ENCODE data around the gene PLEKHA6.

The PLEKHA6 gene

GRCh38 chr1:204272505-204272904 lies 87.2 kb downstream of the PLEKHA6 start:
- DNase-seq (ENCODE audit: low spot score) = no peak
- H3K27ac ChIP-seq = no peak overlapping the region
- ChIA-PET CTCF (interaction anchor here (0.6 to 1.5 kb wide), 4 partner anchors 11 to 128 kb away, joined by 3 to 5 read pairs (median 4); no protein-coding TSS in a partner anchor), POLR2A (ENCODE audit: low non-redundant PET) (no interaction called here)
- TF ChIP-seq, protein P1, sequence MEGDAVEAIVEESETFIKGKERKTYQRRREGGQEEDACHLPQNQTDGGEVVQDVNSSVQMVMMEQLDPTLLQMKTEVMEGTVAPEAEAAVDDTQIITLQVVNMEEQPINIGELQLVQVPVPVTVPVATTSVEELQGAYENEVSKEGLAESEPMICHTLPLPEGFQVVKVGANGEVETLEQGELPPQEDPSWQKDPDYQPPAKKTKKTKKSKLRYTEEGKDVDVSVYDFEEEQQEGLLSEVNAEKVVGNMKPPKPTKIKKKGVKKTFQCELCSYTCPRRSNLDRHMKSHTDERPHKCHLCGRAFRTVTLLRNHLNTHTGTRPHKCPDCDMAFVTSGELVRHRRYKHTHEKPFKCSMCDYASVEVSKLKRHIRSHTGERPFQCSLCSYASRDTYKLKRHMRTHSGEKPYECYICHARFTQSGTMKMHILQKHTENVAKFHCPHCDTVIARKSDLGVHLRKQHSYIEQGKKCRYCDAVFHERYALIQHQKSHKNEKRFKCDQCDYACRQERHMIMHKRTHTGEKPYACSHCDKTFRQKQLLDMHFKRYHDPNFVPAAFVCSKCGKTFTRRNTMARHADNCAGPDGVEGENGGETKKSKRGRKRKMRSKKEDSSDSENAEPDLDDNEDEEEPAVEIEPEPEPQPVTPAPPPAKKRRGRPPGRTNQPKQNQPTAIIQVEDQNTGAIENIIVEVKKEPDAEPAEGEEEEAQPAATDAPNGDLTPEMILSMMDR (conservative IDR thresholded peaks at IDR 0.05; ENCODE audit: low read depth) = no peak

DNA sequence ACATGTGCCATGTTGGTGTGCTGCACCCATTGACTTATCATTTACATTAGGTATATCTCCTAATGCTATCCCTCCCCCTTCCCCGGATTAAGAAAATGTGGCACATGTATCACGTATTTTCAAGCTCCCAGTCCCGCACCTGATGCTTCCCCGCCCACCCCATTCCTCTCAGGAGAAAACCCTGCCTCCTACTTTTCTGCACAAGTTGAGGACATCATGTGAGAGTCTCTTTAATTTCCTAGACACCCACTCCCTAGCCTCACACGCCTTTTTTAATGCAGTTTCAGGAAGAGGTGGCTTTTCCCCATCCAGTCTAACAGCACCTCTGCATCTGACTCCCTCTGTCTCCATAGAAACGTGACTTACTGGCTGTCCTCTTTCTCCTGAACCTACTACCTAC lies 87.8 kb downstream of the PLEKHA6 start:
- DNase-seq (ENCODE audit: low spot score) = no peak
- CTCF ChIA-PET = interaction anchor here (0.6 to 1.5 kb wide), 4 partner anchors 12 to 129 kb away, joined by 3 to 5 read pairs (median 4); no protein-coding TSS in a partner anchor
- POLR2A ChIA-PET (ENCODE audit: low non-redundant PET) = no interaction called here
- TF ChIP-seq, protein P1 (conservative IDR thresholded peaks at IDR 0.05; ENCODE audit: low read depth) = no peak
- no peak overlapping the region for H3K27ac ChIP-seq

- H3K27ac ChIP-seq = no peak overlapping the region
- POLR2A ChIA-PET (ENCODE audit: low non-redundant PET) = no interaction called here
- DNase-seq (ENCODE audit: low spot score) = no peak
- CTCF ChIA-PET = interaction anchor here (0.6 to 1.1 kb wide), 3 partner anchors 31 to 198 kb away, joined by 3 read pairs; no protein-coding TSS in a partner anchor
- TF ChIP-seq, protein P1 (conservative IDR thresholded peaks at IDR 0.05; ENCODE audit: low read depth) = no peak
These were observed 91.6 kb downstream of the PLEKHA6 start for GRCh38 chr1:204268101-204268500.

- ChIA-PET POLR2A (ENCODE audit: low non-redundant PET) (no interaction called here), CTCF (interaction anchor here (0.7 to 1.4 kb wide), 4 partner anchors 8 to 197 kb away, joined by 3 to 6 read pairs (median 4); no protein-coding TSS in a partner anchor)
- no peak overlapping the region for H3K27ac ChIP-seq
- DNase-seq (ENCODE audit: low spot score) = no peak
- TF ChIP-seq, protein P1 (conservative IDR thresholded peaks at IDR 0.05; ENCODE audit: low read depth) = no peak
These were observed 92.5 kb downstream of the PLEKHA6 start for GRCh38 chr1:204267191-204267601.

DNA sequence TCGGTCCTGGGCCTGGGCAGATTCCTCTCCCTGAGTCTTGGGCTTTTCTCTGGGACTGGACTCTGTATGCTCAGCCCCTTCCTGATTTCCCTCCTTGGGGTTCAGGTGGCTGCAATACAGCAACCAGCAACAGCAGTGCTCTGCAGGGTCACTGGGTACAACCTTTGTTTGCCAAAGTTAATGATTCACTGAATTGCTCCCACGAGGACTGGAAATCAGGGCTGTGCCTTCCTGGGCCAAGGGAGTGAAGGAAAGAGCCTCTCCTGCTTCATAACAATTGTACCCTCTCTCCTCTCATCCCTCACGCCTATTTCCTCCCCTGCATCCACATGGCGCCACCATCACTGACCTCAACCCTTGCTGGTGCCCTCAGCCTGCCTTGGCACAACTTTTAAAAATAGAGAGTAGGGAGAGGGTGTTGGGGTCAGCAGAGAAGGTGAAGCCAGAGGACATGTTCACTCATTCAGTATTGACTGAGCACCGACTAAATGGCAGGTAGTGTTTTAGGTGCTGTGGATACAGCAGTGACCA lies 93.2 kb downstream of the PLEKHA6 start:
- no peak for DNase-seq (ENCODE audit: low spot score)
- TF ChIP-seq, protein P1 (conservative IDR thresholded peaks at IDR 0.05; ENCODE audit: low read depth) = no peak
- ChIA-PET POLR2A (ENCODE audit: low non-redundant PET) (no interaction called here), CTCF (interaction anchor here (0.5 to 1.4 kb wide), 4 partner anchors 9 to 406 kb away, joined by 3 to 6 read pairs (median 4); no protein-coding TSS in a partner anchor)
- H3K27ac ChIP-seq = no peak overlapping the region

DNA sequence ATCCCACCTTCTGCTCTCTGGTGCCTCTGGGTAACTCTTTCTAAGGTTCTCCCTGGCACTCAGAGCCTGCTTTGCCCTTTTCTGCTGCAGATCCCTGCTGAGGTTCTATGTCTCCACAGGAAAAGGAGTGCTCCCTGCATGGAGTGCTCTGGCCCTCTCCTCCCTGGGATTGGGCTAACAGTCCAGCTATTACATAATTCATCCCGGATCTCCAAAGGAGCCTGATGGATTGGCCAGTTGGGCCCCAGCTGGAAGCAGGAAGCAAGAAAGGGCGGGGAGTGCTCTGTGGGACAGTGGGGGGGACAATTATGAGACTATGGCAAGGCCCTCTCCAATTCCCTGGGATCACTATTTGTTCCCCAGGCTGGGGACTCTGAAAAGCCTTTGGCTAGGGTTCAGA lies 94.1 kb downstream of the PLEKHA6 start:
- POLR2A ChIA-PET (ENCODE audit: low non-redundant PET) = no interaction called here

More for the DNA sequence above, 94.1 kb downstream of the PLEKHA6 start:
- no peak for DNase-seq (ENCODE audit: low spot score)
- no peak overlapping the region for H3K27ac ChIP-seq
- CTCF ChIA-PET = interaction anchor here (0.8 kb wide), 1 partner anchor 97 kb away, joined by 3 read pairs; no protein-coding TSS in a partner anchor
- TF ChIP-seq, protein P1 (conservative IDR thresholded peaks at IDR 0.05; ENCODE audit: low read depth) = no peak
